Loucy (cell line): ENCODE measurements around the gene SAC3D1.

Source experiments
- CTCF ChIP-seq: fragments of 200-600 bp; sonication (generic); conservative IDR thresholded peaks from 2 replicates; pipeline ENCODE4 v1.5.1; 2014; ENCODE audit warnings: mild to moderate bottlenecking, antibody characterized with exemption, low read length
- EZH2phosphoT487 ChIP-seq: fragments of 200-600 bp; IDR thresholded peaks from 2 replicates; pipeline ENCODE4 v1.6.1; 2018; ENCODE audit warnings: antibody characterized with exemption, mild to moderate bottlenecking, moderate library complexity, borderline replicate concordance

- TF ChIP-seq CTCF: no peak
- TF ChIP-seq EZH2phosphoT487: no peak
Measured at GRCh38 chr11:65008016-65008415, 33.0 kb upstream of the SAC3D1 start.
